Calu3 (cell line): Measurements from ENCODE around the gene GLIS1. TPM values are rescaled to one million over a fixed set of nuclear protein-coding genes. Genes with fewer than 3 reads are reported as not detected.

ENCODE experiments used
- BruUV-seq: library from RNA; stranded (reverse); fragments of 400-500 nt; replicated peaks from 2 replicates; lab custom pipeline; 2021; lab: Mats Ljungman, UMichigan
- CTCF ChIA-PET: fragments of 300-600 bp; sonication (Branson Sonifier 250); formaldehyde crosslinking; loops from one replicate; lab custom pipeline; 2022; ENCODE audit warnings: antibody characterized with exemption; lab: Charles Lee
- DNase-seq: peaks from one replicate; pipeline ENCODE4 v3.0.0; 2022
- H3K27ac Mint-ChIP-seq: one replicate; pipeline ENCODE4 v1.8.0; 2022; ENCODE audit warnings: mixed read lengths; ENCODE audit not compliant: unreplicated experiment
- H3K27me3 Mint-ChIP-seq: one replicate; pipeline ENCODE4 v1.8.0; 2022; ENCODE audit warnings: mixed read lengths; ENCODE audit not compliant: unreplicated experiment
- H3K36me3 Mint-ChIP-seq: one replicate; pipeline ENCODE4 v1.8.0; 2022; ENCODE audit warnings: mild to moderate bottlenecking, moderate library complexity, mixed read lengths; ENCODE audit not compliant: insufficient read depth, unreplicated experiment
- H3K4me1 Mint-ChIP-seq: one replicate; pipeline ENCODE4 v1.8.0; 2022; ENCODE audit warnings: mild to moderate bottlenecking, low read depth, mixed read lengths; ENCODE audit not compliant: unreplicated experiment
- H3K4me3 Mint-ChIP-seq: one replicate; pipeline ENCODE4 v1.8.0; 2022; ENCODE audit warnings: mild to moderate bottlenecking, low read depth, moderate library complexity, mixed read lengths; ENCODE audit not compliant: unreplicated experiment
- H3K9me3 Mint-ChIP-seq: one replicate; pipeline ENCODE4 v1.8.0; 2022; ENCODE audit warnings: low read depth, mixed read lengths; ENCODE audit not compliant: unreplicated experiment
- CTCF ChIP-seq: fragments of 200-600 bp; IDR thresholded peaks from one replicate; pipeline ENCODE4 v1.8.0; 2022; ENCODE audit warnings: antibody characterized with exemption; ENCODE audit not compliant: unreplicated experiment
- intact Hi-C: fragments of 100-400 bp; cut with micrococcal nuclease; formaldehyde crosslinking; loops from one replicate; pipeline ENCODE4 v1.10.0; 2022; ENCODE audit not compliant: unreplicated experiment
- total RNA-seq: library from RNA; stranded (reverse); gene quantifications from 2 replicates; pipeline ENCODE4 v1.2.3, GENCODE V29; 2022

GLIS1 gene
- total RNA-seq, 1 experiment from 2014 or later: not detected

- CTCF ChIA-PET: interaction anchor here (0.6 to 0.7 kb wide), 2 partner anchors 15 to 714 kb away, joined by 3 to 5 read pairs; no protein-coding TSS in a partner anchor
- intact Hi-C loops: no loop called here
- H3K36me3 Mint-ChIP-seq: no peaks in the 10 kb centered on the region
- H3K27me3 Mint-ChIP-seq: peaks cover 98% of the 10 kb centered on the region
- TF ChIP-seq CTCF: no peak
- H3K4me3 Mint-ChIP-seq: no peak overlapping the region
- no peaks in the 10 kb centered on the region for H3K9me3 Mint-ChIP-seq
- DNase-seq: no peak
- no peaks in the 10 kb centered on the region for H3K4me1 Mint-ChIP-seq
- no peak overlapping the region for H3K27ac Mint-ChIP-seq
- BruUV-seq: no TSS peak
Observed at GRCh38 chr1:53702341-53702740, 36.6 kb downstream of the GLIS1 start.

GRCh38 chr1:53700776-53701175 lies 38.2 kb downstream of the GLIS1 start:
- peaks cover 98% of the 10 kb centered on the region for H3K27me3 Mint-ChIP-seq
- CTCF ChIA-PET: no interaction called here
- no peak for TF ChIP-seq CTCF
- H3K4me1 Mint-ChIP-seq: no peaks in the 10 kb centered on the region
- H3K9me3 Mint-ChIP-seq: no peaks in the 10 kb centered on the region
- H3K27ac Mint-ChIP-seq: no peak overlapping the region
- H3K4me3 Mint-ChIP-seq: no peak overlapping the region
- H3K36me3 Mint-ChIP-seq: no peaks in the 10 kb centered on the region
- DNase-seq: no peak
- no TSS peak for BruUV-seq
- intact Hi-C loops: no loop called here

GRCh38 chr1:53699981-53700380 lies 39.0 kb downstream of the GLIS1 start:
- BruUV-seq: no TSS peak
- no peaks in the 10 kb centered on the region for H3K4me1 Mint-ChIP-seq
- DNase-seq: no peak
- H3K4me3 Mint-ChIP-seq: no peak overlapping the region
- peaks cover 98% of the 10 kb centered on the region for H3K27me3 Mint-ChIP-seq
- intact Hi-C loops: no loop called here
- no peak for TF ChIP-seq CTCF
- CTCF ChIA-PET: no interaction called here
- no peaks in the 10 kb centered on the region for H3K9me3 Mint-ChIP-seq
- H3K27ac Mint-ChIP-seq: no peak overlapping the region
- H3K36me3 Mint-ChIP-seq: no peaks in the 10 kb centered on the region

GRCh38 chr1:53698384-53698980 lies 40.5 kb downstream of the GLIS1 start:
- H3K4me3 Mint-ChIP-seq: no peak overlapping the region
- DNase-seq: no peak
- CTCF ChIA-PET: interaction anchor here (0.6 kb wide), 1 partner anchor 416 kb away, joined by 3 read pairs; no protein-coding TSS in a partner anchor
- intact Hi-C loops: no loop called here
- no peaks in the 10 kb centered on the region for H3K9me3 Mint-ChIP-seq
- BruUV-seq: no TSS peak
- H3K36me3 Mint-ChIP-seq: no peaks in the 10 kb centered on the region
- no peak overlapping the region for H3K27ac Mint-ChIP-seq
- TF ChIP-seq CTCF: no peak
- peaks cover 98% of the 10 kb centered on the region for H3K27me3 Mint-ChIP-seq
- no peaks in the 10 kb centered on the region for H3K4me1 Mint-ChIP-seq
